Small intestine (tissue), 7 donors: ENCODE results near the gene C2orf81. TPM values are rescaled to one million over a fixed set of nuclear protein-coding genes. Genes with fewer than 3 reads are reported as not detected.
"Not testable (repeated sequence)": the region's sequence is repeated elsewhere in the genome, so short reads cannot be mapped to it uniquely, and the experiment has no call there.

Experiments
- DNase-seq, 2 donors: peaks; one replicate each; pipeline versions ENCODE4 v3.0.0 to v3.0.0-alpha.2; 2013
- FAIRE-seq: peaks from 2 replicates; lab custom pipeline; 2012; peaks lifted over from hg19 to GRCh38; lab: Jason Lieb, UNC
- H3K27ac ChIP-seq, 3 donors: one replicate each; pipeline ENCODE4 v1.5.1; 2013; ENCODE audit warnings: low read length in 2 of 3, mild to moderate bottlenecking in 2 of 3, control low read depth in 1 of 3, inconsistent platforms in 1 of 3, low read depth in 1 of 3, moderate library complexity in 1 of 3
- H3K27me3 ChIP-seq, 3 donors: one replicate each; pipeline ENCODE4 v1.6.1; 2013; ENCODE audit warnings: low read length in 3 of 3, inconsistent platforms in 1 of 3; ENCODE audit not compliant: control insufficient read depth in 3 of 3, insufficient read depth in 3 of 3
- H3K36me3 ChIP-seq, 3 donors: one replicate each; pipeline ENCODE4 v1.6.1; 2013; ENCODE audit warnings: low read length in 3 of 3, inconsistent platforms in 1 of 3, low read depth in 1 of 3, mild to moderate bottlenecking in 1 of 3, moderate library complexity in 1 of 3; ENCODE audit not compliant: control insufficient read depth in 3 of 3, insufficient read depth in 2 of 3
- H3K4me1 ChIP-seq, 3 donors: one replicate each; pipeline ENCODE4 v1.6.1; 2013; ENCODE audit warnings: low read length in 2 of 3, inconsistent platforms in 1 of 3, low read depth in 1 of 3, mild to moderate bottlenecking in 1 of 3, moderate library complexity in 1 of 3; ENCODE audit not compliant: control insufficient read depth in 3 of 3, insufficient read depth in 2 of 3
- H3K4me3 ChIP-seq, 3 donors: one replicate each; pipeline ENCODE4 v1.5.1; 2013; ENCODE audit warnings: low read length in 3 of 3, control low read depth in 1 of 3, inconsistent platforms in 1 of 3, low read depth in 1 of 3, mild to moderate bottlenecking in 1 of 3, moderate library complexity in 1 of 3
- H3K9me3 ChIP-seq, 2 donors: one replicate each; pipeline ENCODE4 v1.6.1; 2013; ENCODE audit warnings: low read depth in 1 of 2, low read length in 1 of 2; ENCODE audit not compliant: control insufficient read depth in 2 of 2, insufficient read depth in 1 of 2
- WGBS, 3 donors: extraction: QIAGEN DNeasy Blood & Tissue Kit; methylation state at CpG; one replicate each; pipeline ENCODE4 v1.1.7; 2013; 5-methylcytosine and 5-hydroxymethylcytosine counted together
- polyA plus RNA-seq, 4 donors: library from polyadenylated mRNA; stranded (reverse) in 3 of 4; unstranded in 1 of 4; fragments of 200-250 nt in 3 of 4; fragments of 120-200 nt in 1 of 4; gene quantifications; one replicate each; pipeline versions ENCODE4 v1.2.1 to v1.2.3, GENCODE V29; 2013
- donor health status: healthy with polysubstance abuse.
- donor health status: control.
- donor health status: control.
- donor health status: Bipolar disorder and iron deficiency.
- donor health status: healthy.

Gene C2orf81
- polyA plus RNA-seq, 4 donors: 0.22 to 2.5 (median 1.1) TPM

DNA sequence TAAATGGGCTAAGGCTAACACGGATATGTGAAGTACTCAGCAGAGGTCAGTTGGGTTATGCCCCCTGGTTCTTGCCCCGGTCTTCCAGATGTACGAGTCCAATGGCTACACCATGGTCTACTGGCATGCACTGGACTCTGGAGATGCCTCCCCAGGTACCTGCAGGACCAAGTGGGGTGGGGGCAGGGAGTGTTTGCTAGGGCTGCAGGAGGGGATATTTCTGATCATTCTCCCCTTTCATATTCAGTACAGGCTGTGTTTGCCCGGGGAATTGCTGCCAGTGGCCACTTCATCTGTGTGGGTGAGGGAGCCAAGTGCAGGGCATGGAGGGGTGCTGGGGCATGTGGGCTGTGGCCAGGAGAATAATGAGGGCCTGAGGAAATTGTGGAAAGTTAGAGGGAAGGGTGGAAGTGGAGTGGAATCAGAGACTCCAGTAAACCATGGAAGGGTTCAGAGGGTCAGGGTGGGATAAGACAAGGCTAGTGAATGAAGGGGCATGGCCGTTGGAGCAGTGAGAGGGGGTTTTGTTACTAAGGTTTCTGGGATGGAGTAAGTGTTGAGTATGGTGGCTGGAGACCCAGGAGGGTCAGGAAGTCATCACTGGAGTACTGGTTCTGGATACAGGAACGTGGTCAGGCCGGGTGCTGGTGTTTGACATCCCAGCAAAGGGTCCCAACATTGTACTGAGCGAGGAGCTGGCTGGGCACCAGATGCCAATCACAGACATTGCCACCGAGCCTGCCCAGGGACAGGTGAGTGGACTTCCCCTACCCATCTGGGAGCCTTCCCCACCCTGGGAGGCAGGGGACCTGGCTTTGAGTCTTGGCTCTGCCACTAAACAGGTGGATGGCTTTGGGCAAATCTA lies 2.0 kb upstream of the C2orf81 start:
- no peak for FAIRE-seq
- no peak overlapping the region for H3K27ac ChIP-seq
- H3K4me1 ChIP-seq: peaks cover 0 to 56% (median 0%) of the 10 kb centered on the region in 3 donors
- DNase-seq: no peak
- WGBS, 3 donors: 63 to 83% (median 74%) methylated on average over 9 of the region's 9 CpGs
- no peaks in the 10 kb centered on the region for H3K27me3 ChIP-seq
- H3K36me3 ChIP-seq: peaks cover 2 to 42% (median 3%) of the 10 kb centered on the region in 3 donors
- H3K4me3 ChIP-seq: no peak overlapping the region
- H3K9me3 ChIP-seq: no peaks in the 10 kb centered on the region

DNA sequence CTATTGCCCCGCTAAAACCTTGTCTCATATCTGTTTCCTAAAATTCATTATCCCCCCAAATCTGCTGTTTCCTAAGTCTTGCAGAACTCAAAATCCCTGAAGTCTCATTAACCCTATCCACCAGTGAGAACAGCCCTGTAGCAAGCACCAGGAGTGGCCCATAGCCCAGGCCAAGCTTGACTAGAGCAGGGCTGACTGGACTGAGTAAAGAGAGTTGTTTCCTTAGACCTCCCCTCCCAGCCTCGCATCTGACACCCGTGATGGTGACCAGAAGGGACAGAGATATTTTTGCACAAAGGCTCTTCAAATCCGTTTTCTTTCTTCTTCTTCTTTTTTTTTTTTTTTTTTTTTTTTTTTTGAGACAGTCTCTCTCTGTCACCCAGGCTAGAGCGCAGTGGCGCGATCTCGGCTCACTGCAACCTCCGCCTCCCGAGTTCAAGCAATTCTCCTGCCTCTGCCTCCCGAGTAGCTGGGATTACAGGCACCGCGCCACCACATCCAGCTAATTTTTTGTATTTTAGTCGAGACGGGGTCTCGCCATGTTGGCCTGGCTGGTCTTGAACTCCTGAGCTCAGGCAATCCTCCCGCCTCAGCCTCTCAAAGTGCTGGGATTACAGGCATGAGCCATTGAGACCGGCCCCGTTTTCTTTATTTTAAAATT lies 846 bp downstream of the C2orf81 start:
- not testable (repeated sequence) for H3K4me3 ChIP-seq, H3K27ac ChIP-seq, DNase-seq, FAIRE-seq, H3K9me3 ChIP-seq
- 64 to 78% (median 66%) methylated on average over 19 of the region's 19 CpGs for WGBS, 3 donors
- peaks cover 0 to 15% (median 3%) of the 10 kb centered on the region in 3 donors for H3K36me3 ChIP-seq
- peaks cover 0 to 14% (median 5%) of the 10 kb centered on the region in 3 donors for H3K27me3 ChIP-seq
- peaks cover 0 to 39% (median 0%) of the 10 kb centered on the region in 3 donors for H3K4me1 ChIP-seq

DNA sequence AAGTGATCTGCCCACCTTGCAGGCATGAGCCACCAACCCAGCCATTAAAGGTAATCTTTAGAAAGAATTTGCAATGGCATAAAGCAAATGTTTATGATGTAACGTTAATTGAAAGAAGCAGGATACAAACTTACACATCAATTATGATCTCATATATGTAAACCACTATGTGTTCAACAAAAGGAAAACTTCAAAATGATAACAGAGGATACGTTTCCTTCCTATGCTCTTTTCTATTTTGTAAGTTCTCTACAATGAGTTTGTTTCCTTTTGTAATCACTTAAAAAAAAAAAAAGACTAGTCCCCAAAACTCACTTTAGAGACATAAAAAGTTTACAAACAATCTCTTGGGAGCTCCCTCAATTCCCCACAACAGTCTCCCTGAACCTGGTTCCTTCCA lies 1.4 kb downstream of the C2orf81 start:
- 72 to 80% (median 79%) methylated on average over 2 of the region's 2 CpGs for WGBS, 3 donors
- no peak for FAIRE-seq

DNA sequence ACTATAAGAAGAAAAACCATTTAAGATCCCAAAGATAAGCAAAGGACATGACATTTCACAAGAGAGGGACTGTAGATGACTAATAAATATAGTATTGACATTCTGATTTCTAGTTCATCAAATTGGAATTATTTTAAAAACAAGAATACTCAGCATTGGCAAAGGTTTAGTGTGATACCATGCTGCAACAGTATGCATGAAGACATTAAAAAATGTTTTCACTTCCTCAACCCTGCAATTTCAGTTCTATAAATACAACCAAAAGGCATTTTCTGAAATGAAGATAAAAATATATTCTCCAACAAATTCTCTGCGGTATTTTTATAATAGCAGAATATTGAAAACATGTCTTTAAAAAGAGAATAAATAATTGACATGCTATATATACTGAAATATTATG lies 2.1 kb downstream of the C2orf81 start:
- WGBS, 3 donors: 83 to 90% (median 84%) methylated on average over 1 of the region's 1 CpG
- no peak overlapping the region for H3K27ac ChIP-seq
- peaks cover 0 to 38% (median 0%) of the 10 kb centered on the region in 3 donors for H3K4me1 ChIP-seq
- FAIRE-seq (no peak), DNase-seq (no peak)
- H3K9me3 ChIP-seq: no peaks in the 10 kb centered on the region
- H3K27me3 ChIP-seq: peaks cover 0 to 26% (median 5%) of the 10 kb centered on the region in 3 donors
- H3K36me3 ChIP-seq: peaks cover 0 to 3% (median 0%) of the 10 kb centered on the region in 3 donors
- no peak overlapping the region for H3K4me3 ChIP-seq

More for the DNA sequence above, 1.4 kb downstream of the C2orf81 start:
- Histone ChIP-seq H3K27ac (no peak overlapping the region), H3K36me3 (peaks cover 0 to 10% (median 0%) of the 10 kb centered on the region in 3 donors), H3K27me3 (peaks cover 0 to 20% (median 5%) of the 10 kb centered on the region in 3 donors), H3K9me3 (no peaks in the 10 kb centered on the region), H3K4me1 (peaks cover 0 to 40% (median 0%) of the 10 kb centered on the region in 3 donors), H3K4me3 (no peak overlapping the region)
- no peak for DNase-seq

DNA sequence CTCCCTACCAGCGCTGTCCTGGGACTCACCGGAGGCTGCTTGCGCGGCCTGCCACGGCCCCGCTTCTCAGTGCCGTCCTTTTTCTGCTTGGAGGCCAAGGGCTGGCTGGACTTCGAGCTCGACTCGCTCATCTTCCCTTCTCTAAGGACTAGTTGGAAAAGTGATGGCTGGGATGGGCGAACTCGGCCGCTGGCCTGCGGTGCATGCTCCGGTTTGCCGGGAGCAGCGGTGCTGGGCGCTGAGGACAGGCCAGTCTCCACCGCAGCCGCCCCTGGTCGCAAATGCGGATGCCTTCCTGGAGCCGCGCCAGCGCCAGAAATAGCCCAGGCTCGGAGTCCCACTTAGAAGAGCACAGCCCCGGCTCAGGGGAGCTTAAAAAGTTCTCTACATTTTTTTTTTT lies 3.1 kb downstream of the C2orf81 start:
- peaks cover 0 to 47% (median 0%) of the 10 kb centered on the region in 3 donors for H3K4me1 ChIP-seq
- WGBS, 3 donors: 81 to 91% (median 86%) methylated on average over 27 of the region's 27 CpGs
- FAIRE-seq (no peak), DNase-seq (no peak)
- peaks cover 0 to 27% (median 5%) of the 10 kb centered on the region in 3 donors for H3K27me3 ChIP-seq
- no peaks in the 10 kb centered on the region for H3K9me3 ChIP-seq
- no peak overlapping the region for H3K4me3 ChIP-seq
- no peak overlapping the region for H3K27ac ChIP-seq
- H3K36me3 ChIP-seq: no peaks in the 10 kb centered on the region

DNA sequence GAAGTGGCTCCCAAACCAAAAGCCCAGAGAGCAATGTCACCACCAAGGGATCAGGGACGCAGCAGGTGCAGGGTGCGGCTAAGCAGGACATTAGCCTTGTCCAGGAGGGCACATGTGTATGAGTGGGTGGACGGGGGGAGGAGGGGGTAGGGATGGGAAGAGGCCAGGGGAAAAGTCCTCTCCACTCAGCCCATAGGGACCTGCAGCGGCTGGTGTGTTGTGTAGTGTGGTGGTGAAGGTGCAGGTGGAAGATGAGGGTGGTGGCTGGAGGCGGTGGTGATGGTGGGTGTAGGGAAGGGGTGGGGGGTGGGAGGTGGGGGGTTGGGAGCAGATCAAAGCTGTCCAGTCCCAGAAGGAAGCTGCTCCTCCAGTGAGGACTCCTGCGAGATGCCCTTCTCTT lies 3.7 kb downstream of the C2orf81 start:
- no peak overlapping the region for H3K4me3 ChIP-seq
- peaks cover 0 to 47% (median 0%) of the 10 kb centered on the region in 3 donors for H3K4me1 ChIP-seq
- peaks cover 0 to 27% (median 5%) of the 10 kb centered on the region in 3 donors for H3K27me3 ChIP-seq
- H3K9me3 ChIP-seq: no peaks in the 10 kb centered on the region
- WGBS, 3 donors: 83 to 91% (median 88%) methylated on average over 6 of the region's 6 CpGs
- no peak overlapping the region for H3K27ac ChIP-seq
- no peaks in the 10 kb centered on the region for H3K36me3 ChIP-seq
- DNase-seq: no peak
- no peak for FAIRE-seq

DNA sequence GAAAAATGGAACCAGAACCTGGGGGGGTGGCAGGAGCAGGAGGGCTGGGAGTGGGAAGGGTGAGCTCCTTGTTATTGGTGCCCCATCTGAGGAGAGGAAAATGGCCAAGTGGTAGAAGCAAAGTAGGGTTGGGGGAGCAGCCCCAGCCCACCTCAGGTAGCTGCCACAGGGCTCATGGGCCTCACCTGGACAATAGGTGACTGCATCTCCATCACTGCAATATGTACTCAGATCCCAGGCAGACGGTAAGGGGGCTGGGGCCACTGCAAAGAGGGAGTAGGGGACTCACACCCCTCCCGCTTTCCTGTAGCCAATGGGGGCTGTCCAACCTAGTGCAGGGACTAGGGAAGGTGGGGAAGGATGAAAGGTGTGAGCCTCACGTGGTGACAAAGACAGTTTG lies 4.2 kb downstream of the C2orf81 start:
- FAIRE-seq: no peak
- no peak overlapping the region for H3K27ac ChIP-seq
- peaks cover 0 to 27% (median 5%) of the 10 kb centered on the region in 3 donors for H3K27me3 ChIP-seq
- no peak overlapping the region for H3K4me3 ChIP-seq
- H3K9me3 ChIP-seq: no peaks in the 10 kb centered on the region
- WGBS, 3 donors: 77 to 82% (median 77%) methylated on average over 3 of the region's 3 CpGs
- H3K4me1 ChIP-seq: peaks cover 0 to 48% (median 0%) of the 10 kb centered on the region in 3 donors
- no peak for DNase-seq
- H3K36me3 ChIP-seq: no peaks in the 10 kb centered on the region

DNA sequence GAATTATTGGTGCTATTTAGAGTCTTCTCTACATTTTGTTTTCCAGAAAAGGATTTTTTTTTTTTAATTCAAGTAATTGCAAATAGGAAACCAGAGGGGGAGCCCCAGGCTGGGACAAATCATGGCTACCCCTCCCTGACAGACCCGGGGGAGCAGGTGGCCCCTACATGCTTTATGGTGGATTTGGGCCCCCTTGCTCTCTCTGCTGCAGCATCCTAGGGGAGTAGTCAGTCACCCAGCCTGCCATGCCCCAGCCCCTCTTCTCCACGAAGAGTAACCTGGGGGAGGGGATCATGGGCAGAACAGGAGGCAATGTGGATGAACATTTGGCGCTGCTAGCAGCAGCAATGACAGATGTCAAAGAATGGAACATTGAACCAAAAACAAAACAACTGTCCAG lies 4.6 kb downstream of the C2orf81 start:
- WGBS, 3 donors: 48 to 57% (median 51%) methylated on average over 3 of the region's 3 CpGs
- DNase-seq (no peak), FAIRE-seq (no peak)
- Histone ChIP-seq H3K9me3 (no peaks in the 10 kb centered on the region), H3K4me1 (peaks cover 0 to 44% (median 0%) of the 10 kb centered on the region in 3 donors), H3K27ac (no peak overlapping the region), H3K4me3 (no peak overlapping the region), H3K27me3 (peaks cover 0 to 27% (median 5%) of the 10 kb centered on the region in 3 donors), H3K36me3 (no peaks in the 10 kb centered on the region)
